Gastrocnemius medialis (tissue), 4 donors: ENCODE data around the gene COL27A1. TPM values are rescaled to one million over a fixed set of nuclear protein-coding genes. Genes with fewer than 3 reads are reported as not detected.

Experiments used
- ATAC-seq, 2 donors: fragments of 150-250 bp; one replicate each; pipeline ENCODE4 v1.9.1; 2016
- DNase-seq, 2 donors: peaks; one replicate each; pipeline ENCODE4 v3.0.0-alpha.2; 2019
- H3K27ac ChIP-seq, 4 donors: fragments of 200-600 bp; sonication (generic); 1 replicate in 1 of 4; 2 replicates in 3 of 4; pipeline ENCODE4 v1.5.1; 2016 to 2018; ENCODE audit warnings: mild to moderate bottlenecking in 2 of 4, moderate library complexity in 1 of 4
- H3K27me3 ChIP-seq, 3 donors: fragments of 200-600 bp; sonication (generic) in 2 of 3; 1 replicate in 1 of 3; 2 replicates in 2 of 3; pipeline versions ENCODE4 v1.5.1 to v1.6.0; 2016 to 2019; ENCODE audit warnings: mild to moderate bottlenecking in 1 of 3, moderate library complexity in 1 of 3
- H3K36me3 ChIP-seq, 2 donors: fragments of 200-600 bp; sonication (generic) in 1 of 2; one replicate each; pipeline ENCODE4 v1.5.1; 2017 to 2018
- H3K4me1 ChIP-seq, 2 donors: fragments of 200-600 bp; sonication (generic) in 1 of 2; one replicate each; pipeline ENCODE4 v1.5.1; 2016 to 2017; ENCODE audit warnings: mild to moderate bottlenecking in 2 of 2
- H3K4me3 ChIP-seq, 4 donors: fragments of 200-600 bp; sonication (generic) in 3 of 4; 1 replicate in 1 of 4; 2 replicates in 3 of 4; pipeline ENCODE4 v1.5.1; 2016 to 2019; ENCODE audit warnings: mild to moderate bottlenecking in 2 of 4
- H3K9me3 ChIP-seq, 3 donors: fragments of 200-600 bp; sonication (generic) in 2 of 3; 1 replicate in 1 of 3; 2 replicates in 2 of 3; pipeline ENCODE4 v1.5.1; 2016 to 2019
- POLR2A ChIP-seq, 2 donors: fragments of 450-650 bp; IDR thresholded peaks; one replicate each; pipeline ENCODE4 v1.6.1; 2017; ENCODE audit warnings: antibody characterized with exemption in 2 of 2, mild to moderate bottlenecking in 2 of 2, moderate library complexity in 2 of 2
- in situ Hi-C, 4 donors: fragments of 200-750 bp; cut with MboI; loops; one replicate each; pipeline versions ENCODE4 v1.15.0 to v1.8.0; 2017; ENCODE audit warnings: low sequenced_read_pairs in 4 of 4
- intact Hi-C: fragments of 100-400 bp; cut with DNase I; formaldehyde crosslinking; loops from one replicate; pipeline ENCODE4 v1.15.1; 2023; ENCODE audit warnings: low total_unique reads
- total RNA-seq, 4 donors: library from RNA; depleted of rRNA; stranded (reverse); fragments of >200 nt; gene quantifications; one replicate each; pipeline versions ENCODE4 v1.1.0 to v1.2.3, GENCODE V29; 2016
- TF ChIP-seq, protein P1 (sequence below), 5 experiments: fragments of 450-650 bp in 3 of 5; fragments of 200-600 bp in 2 of 5; sonication (generic) in 2 of 5; IDR thresholded peaks in 4 of 5; conservative IDR thresholded peaks in 1 of 5; 1 replicate in 4 of 5; 2 replicates in 1 of 5; pipeline ENCODE4 v1.5.1; 2016 to 2019; ENCODE audit warnings: antibody characterized with exemption in 5 of 5, mild to moderate bottlenecking in 3 of 5, moderate library complexity in 3 of 5

COL27A1 gene
- total RNA-seq, 4 donors from 2014 or later = 0.42 to 1.4 (median 0.95) TPM

DNA sequence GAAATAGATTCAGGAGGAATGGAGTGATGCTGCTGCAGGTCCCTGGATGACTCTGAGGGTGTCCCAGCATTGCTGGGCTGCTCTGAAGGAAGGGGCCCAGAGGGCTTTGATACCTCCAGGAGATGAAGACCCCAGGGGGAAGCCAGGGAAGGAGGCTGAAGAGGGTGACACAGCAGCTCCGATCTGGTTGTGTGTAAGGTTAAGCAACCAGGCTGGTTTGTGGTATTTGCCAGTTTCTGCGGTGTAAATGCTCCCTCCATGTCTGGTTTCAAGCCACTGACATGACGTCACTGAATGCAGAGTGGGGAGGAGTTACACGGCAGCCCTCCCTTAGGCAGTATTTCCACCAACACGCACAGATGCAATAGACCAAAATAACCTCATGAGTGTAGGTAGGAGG, 127.6 kb downstream of the COL27A1 start:
- Histone ChIP-seq H3K27ac (no peak overlapping the region), H3K4me3 (no peak overlapping the region), H3K36me3 (no peaks in the 10 kb centered on the region), H3K27me3 (no peaks in the 10 kb centered on the region), H3K4me1 (no peaks in the 10 kb centered on the region), H3K9me3 (no peaks in the 10 kb centered on the region)
- intact Hi-C loops = no loop called here
- DNase-seq (no peak), ATAC-seq (no peak)
- in situ Hi-C loops = loop anchor here in 3 of 4 donors (10.0 to 25.0 kb wide), 4 partner anchors 118 to 471 kb away; partner anchors contain the start of gene COL27A1 (in 1 of the 3)
- TF ChIP-seq POLR2A (IDR thresholded peaks at IDR 0.05) = no peak
- TF ChIP-seq, protein P1, sequence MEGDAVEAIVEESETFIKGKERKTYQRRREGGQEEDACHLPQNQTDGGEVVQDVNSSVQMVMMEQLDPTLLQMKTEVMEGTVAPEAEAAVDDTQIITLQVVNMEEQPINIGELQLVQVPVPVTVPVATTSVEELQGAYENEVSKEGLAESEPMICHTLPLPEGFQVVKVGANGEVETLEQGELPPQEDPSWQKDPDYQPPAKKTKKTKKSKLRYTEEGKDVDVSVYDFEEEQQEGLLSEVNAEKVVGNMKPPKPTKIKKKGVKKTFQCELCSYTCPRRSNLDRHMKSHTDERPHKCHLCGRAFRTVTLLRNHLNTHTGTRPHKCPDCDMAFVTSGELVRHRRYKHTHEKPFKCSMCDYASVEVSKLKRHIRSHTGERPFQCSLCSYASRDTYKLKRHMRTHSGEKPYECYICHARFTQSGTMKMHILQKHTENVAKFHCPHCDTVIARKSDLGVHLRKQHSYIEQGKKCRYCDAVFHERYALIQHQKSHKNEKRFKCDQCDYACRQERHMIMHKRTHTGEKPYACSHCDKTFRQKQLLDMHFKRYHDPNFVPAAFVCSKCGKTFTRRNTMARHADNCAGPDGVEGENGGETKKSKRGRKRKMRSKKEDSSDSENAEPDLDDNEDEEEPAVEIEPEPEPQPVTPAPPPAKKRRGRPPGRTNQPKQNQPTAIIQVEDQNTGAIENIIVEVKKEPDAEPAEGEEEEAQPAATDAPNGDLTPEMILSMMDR (IDR thresholded peaks at IDR 0.05 in 4 of 5, conservative IDR thresholded peaks at IDR 0.05 in 1 of 5) = no peak

DNA sequence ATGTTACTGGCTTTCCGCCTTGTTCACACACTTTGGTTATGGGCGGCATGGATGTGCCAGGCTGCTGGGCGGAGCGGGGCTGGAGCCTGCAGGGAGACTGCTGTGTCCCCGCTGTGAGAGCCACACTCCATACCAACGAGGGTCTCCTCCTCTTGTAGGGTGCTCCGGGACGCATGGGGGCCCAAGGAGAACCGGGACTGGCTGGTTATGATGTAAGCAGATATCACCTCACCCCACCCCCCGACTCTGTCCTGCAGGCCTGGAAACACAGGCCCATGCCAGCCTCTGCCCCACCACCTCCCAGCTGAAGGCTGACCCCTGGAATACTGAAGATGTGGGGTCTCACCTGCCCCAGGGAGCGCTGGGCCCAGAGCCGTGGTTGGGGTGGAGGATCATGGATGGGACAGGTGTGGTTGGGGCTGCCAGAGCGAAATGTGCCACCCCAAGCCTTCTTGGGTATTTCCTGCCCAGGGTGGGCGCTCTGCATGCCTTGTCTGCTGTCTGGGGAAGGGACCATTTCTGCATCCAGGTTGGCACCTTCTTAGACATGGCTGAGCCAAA, 128.3 kb downstream of the COL27A1 start:
- in situ Hi-C loops = loop anchor here in 3 of 4 donors (10.0 to 25.0 kb wide), 4 partner anchors 119 to 471 kb away; partner anchors contain the start of gene COL27A1 (in 1 of the 3)
- Histone ChIP-seq H3K4me1 (no peaks in the 10 kb centered on the region), H3K9me3 (no peaks in the 10 kb centered on the region), H3K27ac (no peak overlapping the region), H3K36me3 (no peaks in the 10 kb centered on the region), H3K4me3 (no peak overlapping the region), H3K27me3 (no peaks in the 10 kb centered on the region)
- ATAC-seq = no peak
- intact Hi-C loops = no loop called here
- peak in 1 of 2 donors; percentile 6 for DNase-seq
- TF ChIP-seq POLR2A (IDR thresholded peaks at IDR 0.05) = no peak
- TF ChIP-seq, protein P1 (IDR thresholded peaks at IDR 0.05 in 4 of 5, conservative IDR thresholded peaks at IDR 0.05 in 1 of 5) = no peak

DNA sequence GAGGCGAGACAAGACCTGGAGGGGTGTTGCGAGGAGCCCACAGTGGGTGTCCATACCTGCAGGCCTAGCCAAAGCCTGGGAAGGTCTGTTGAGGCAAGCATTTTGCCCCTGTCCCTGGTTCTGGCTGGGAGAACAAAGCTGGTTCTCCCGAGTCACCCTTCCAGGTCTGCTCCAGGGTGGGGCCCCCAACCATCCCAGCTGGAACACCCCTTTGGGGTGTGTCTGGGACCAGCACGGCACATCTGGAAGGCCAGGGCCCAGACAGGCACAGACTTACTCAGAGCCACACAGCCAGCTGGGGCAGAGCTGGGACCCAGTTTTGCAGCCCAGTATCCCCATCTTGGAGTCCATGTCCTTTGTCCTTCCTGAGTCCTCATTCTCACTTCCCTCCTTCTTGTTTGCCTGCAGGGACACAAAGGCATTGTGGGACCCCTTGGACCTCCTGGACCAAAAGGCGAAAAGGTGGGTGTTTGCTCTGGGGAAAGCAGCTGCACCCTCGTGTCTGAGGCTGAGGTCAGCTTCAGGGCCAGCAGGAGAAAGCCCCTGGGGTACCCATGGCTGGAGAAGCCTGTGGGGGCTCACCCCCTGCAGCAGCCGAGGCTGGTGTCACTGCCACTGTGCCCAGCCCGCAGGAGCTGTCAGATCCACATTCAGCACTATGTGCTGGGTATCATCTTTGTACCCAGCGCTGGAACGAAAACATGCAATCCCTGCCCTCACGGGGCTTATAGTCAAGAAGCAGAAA, 129.2 kb downstream of the COL27A1 start:
- TF ChIP-seq POLR2A (IDR thresholded peaks at IDR 0.05) = no peak
- TF ChIP-seq, protein P1 (IDR thresholded peaks at IDR 0.05 in 4 of 5, conservative IDR thresholded peaks at IDR 0.05 in 1 of 5) = no peak
- ATAC-seq = no peak
- intact Hi-C loops = no loop called here
- Histone ChIP-seq H3K4me1 (no peaks in the 10 kb centered on the region), H3K36me3 (no peaks in the 10 kb centered on the region), H3K4me3 (no peak overlapping the region), H3K27me3 (no peaks in the 10 kb centered on the region), H3K27ac (no peak overlapping the region), H3K9me3 (no peaks in the 10 kb centered on the region)
- DNase-seq = peak in 1 of 2 donors; percentile 2
- in situ Hi-C loops = loop anchor here in 3 of 4 donors (5.0 to 25.0 kb wide), 5 partner anchors 120 to 472 kb away; partner anchors contain the start of gene COL27A1 (in 1 of the 3)

DNA sequence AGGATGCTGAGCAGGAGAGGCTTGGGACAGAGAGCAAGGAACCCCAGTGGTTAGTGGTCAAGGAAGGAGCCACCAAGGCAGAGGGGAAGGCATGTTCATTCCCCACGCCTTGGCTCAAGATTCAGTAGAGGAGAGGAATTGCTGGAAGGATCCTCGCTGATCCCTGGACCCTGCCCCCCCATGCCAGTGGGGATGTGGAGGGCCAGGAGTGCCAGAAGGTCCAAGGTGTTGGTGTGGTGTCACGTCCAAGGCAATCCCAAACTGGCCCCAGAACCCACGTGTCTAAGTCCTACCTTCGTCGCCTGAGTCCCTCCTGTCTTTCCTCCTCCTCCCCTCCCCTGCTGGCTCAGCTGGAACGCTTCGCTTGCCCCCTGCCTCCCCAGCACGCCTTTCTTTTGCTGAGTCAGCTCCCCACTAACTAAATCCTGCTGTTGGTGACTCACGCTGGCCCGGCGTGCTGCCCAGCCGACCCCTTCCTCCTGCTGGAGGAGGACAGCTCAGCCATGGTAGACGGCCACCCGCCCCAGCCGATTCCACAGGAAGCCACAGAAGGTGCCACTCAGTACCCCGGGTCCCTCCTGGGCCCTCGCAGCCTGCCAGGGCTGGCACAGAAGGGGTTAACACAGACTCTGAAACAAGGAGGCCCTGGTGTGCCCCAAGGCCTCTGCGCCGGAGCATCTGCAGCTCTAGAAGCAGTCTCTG, 130.0 kb downstream of the COL27A1 start:
- intact Hi-C loops (no loop called here), in situ Hi-C loops (loop anchor here in 3 of 4 donors (5.0 to 25.0 kb wide), 5 partner anchors 121 to 473 kb away; partner anchors contain the start of gene COL27A1 (in 1 of the 3))
- Histone ChIP-seq H3K4me1 (no peaks in the 10 kb centered on the region), H3K27me3 (no peaks in the 10 kb centered on the region), H3K36me3 (no peaks in the 10 kb centered on the region), H3K9me3 (no peaks in the 10 kb centered on the region), H3K27ac (no peak overlapping the region), H3K4me3 (no peak overlapping the region)
- no peak for ATAC-seq
- no peak for TF ChIP-seq POLR2A (IDR thresholded peaks at IDR 0.05)
- TF ChIP-seq, protein P1 (IDR thresholded peaks at IDR 0.05 in 4 of 5, conservative IDR thresholded peaks at IDR 0.05 in 1 of 5) = no peak
- peak in 1 of 2 donors; percentile 6 for DNase-seq
